A549 (cell line): Measurements from ENCODE around the gene UFSP2. TPM values are rescaled to one million over a fixed set of nuclear protein-coding genes. Genes with fewer than 3 reads are reported as not detected.

ENCODE experiments used
- ATAC-seq, 2 experiments: fragments of 200-7000 bp in 1 of 2; fragments of >200 bp in 1 of 2; cut with Nextera tagmentation in 1 of 2; cut with Tn5 transposase in 1 of 2; 3 replicates each; pipeline versions ENCODE4 v1.8.0 to v1.9.1; 2018 to 2020; ENCODE audit warnings: mild to moderate bottlenecking in 1 of 2, moderate library complexity in 1 of 2
- CTCF ChIA-PET: fragments of 300-600 bp; sonication (Branson Sonifier 250); formaldehyde crosslinking; extraction: SDS; loops from one replicate; lab custom pipeline; 2021; ENCODE audit warnings: antibody characterized with exemption, inconsistent platforms; lab: Yijun Ruan, JAX
- POLR2A ChIA-PET: fragments of 350-600 bp; formaldehyde crosslinking; extraction: SDS; loops from one replicate; lab custom pipeline; 2021; ENCODE audit warnings: antibody characterized with exemption, inconsistent platforms; lab: Yijun Ruan, JAX
- DNase-seq, 2 experiments: peaks; one replicate each; pipeline versions ENCODE4 v3.0.0 to v3.0.0-alpha.2; 2011 to 2016; ENCODE audit warnings: low read depth in 1 of 2, low spot score in 1 of 2
- FAIRE-seq: peaks from 2 replicates; lab custom pipeline; 2011; peaks lifted over from hg19 to GRCh38; lab: Jason Lieb, UNC
- H3K27ac ChIP-seq, 2 experiments: fragments of >200 bp; sonication (Bioruptor Twin); formaldehyde crosslinking; 3 replicates each; pipeline ENCODE4 v1.5.1; 2016 to 2017
- H3K4me1 ChIP-seq: fragments of >200 bp; sonication (Bioruptor Twin); formaldehyde crosslinking; 3 replicates; pipeline ENCODE4 v1.6.1; 2016
- H3K4me2 ChIP-seq: fragments of >200 bp; sonication (Bioruptor Twin); formaldehyde crosslinking; 3 replicates; pipeline ENCODE4 v1.6.1; 2016
- H3K4me3 ChIP-seq: fragments of >200 bp; sonication (Bioruptor Twin); formaldehyde crosslinking; 3 replicates; pipeline ENCODE4 v1.5.1; 2016
- H3K9me3 ChIP-seq: fragments of >200 bp; sonication (Bioruptor Twin); formaldehyde crosslinking; 3 replicates; pipeline ENCODE4 v1.6.1; 2016
- ATOH8 ChIP-seq: fragments of 250-450 bp; sonication (Bioruptor Pico); IDR thresholded peaks from 2 replicates; pipeline ENCODE4 v1.5.0; 2020; ENCODE audit warnings: low read depth, mild to moderate bottlenecking, moderate library complexity
- CBX2 ChIP-seq: fragments of 200-600 bp; sonication (generic); IDR thresholded peaks from 2 replicates; pipeline ENCODE4 v1.6.1; 2016; ENCODE audit warnings: low read depth, mild to moderate bottlenecking, borderline replicate concordance
- CEBPB ChIP-seq, 2 experiments: fragments of >200 bp in 1 of 2; sonication (Bioruptor Twin) in 1 of 2; formaldehyde crosslinking in 1 of 2; IDR thresholded peaks; 2 replicates each; pipeline ENCODE4 v1.6.1; 2012 to 2016
- CHD4 ChIP-seq: fragments of 200-600 bp; sonication (generic); IDR thresholded peaks from 2 replicates; pipeline ENCODE4 v1.6.1; 2016; ENCODE audit warnings: antibody characterized with exemption, mild to moderate bottlenecking, borderline replicate concordance
- CTCF ChIP-seq: fragments of >200 bp; sonication (Bioruptor Twin); formaldehyde crosslinking; IDR thresholded peaks from 3 replicates; pipeline ENCODE4 v1.5.1; 2016
- EHF ChIP-seq: fragments of 250-450 bp; sonication (Bioruptor Pico); IDR thresholded peaks from 2 replicates; pipeline ENCODE4 v1.5.0; 2020; ENCODE audit warnings: mild to moderate bottlenecking
- EHMT2 ChIP-seq: fragments of 200-600 bp; sonication (generic); IDR thresholded peaks from 2 replicates; pipeline ENCODE4 v1.6.1; 2016; ENCODE audit warnings: antibody characterized with exemption, low read depth, mild to moderate bottlenecking, moderate library complexity
- ELK1 ChIP-seq: fragments of 150-350 bp; IDR thresholded peaks from 2 replicates; pipeline ENCODE4 v1.6.1; 2014; ENCODE audit warnings: low read depth, mild to moderate bottlenecking, low read length
- EP300 ChIP-seq, 2 experiments: fragments of >200 bp; sonication (Bioruptor Twin); formaldehyde crosslinking; IDR thresholded peaks; 2 replicates in 1 of 2; 3 replicates in 1 of 2; pipeline ENCODE4 v1.6.1; 2016 to 2017
- ESRRA ChIP-seq: fragments of 150-350 bp; IDR thresholded peaks from 2 replicates; pipeline ENCODE4 v1.6.1; 2014; ENCODE audit warnings: mild to moderate bottlenecking, low read length, borderline replicate concordance
- FOSL2 ChIP-seq, 2 experiments: fragments of 450-650 bp in 1 of 2; fragments of >200 bp in 1 of 2; sonication (Bioruptor Twin) in 1 of 2; formaldehyde crosslinking; IDR thresholded peaks; 2 replicates each; pipeline versions ENCODE4 v1.5.0 to v1.6.1; 2016 to 2020; ENCODE audit warnings: mild to moderate bottlenecking in 1 of 2, moderate library complexity in 1 of 2
- FOXS1 ChIP-seq: fragments of 250-450 bp; sonication (Bioruptor Pico); IDR thresholded peaks from 2 replicates; pipeline ENCODE4 v1.5.0; 2020; ENCODE audit warnings: mild to moderate bottlenecking, moderate library complexity
- HDAC2 ChIP-seq: fragments of 200-600 bp; sonication (generic); IDR thresholded peaks from 2 replicates; pipeline ENCODE4 v1.6.1; 2016
- HES2 ChIP-seq: fragments of >200 bp; sonication (Bioruptor Twin); formaldehyde crosslinking; IDR thresholded peaks from 2 replicates; pipeline ENCODE4 v1.6.1; 2016
- HEYL ChIP-seq: fragments of 250-450 bp; sonication (Bioruptor Pico); IDR thresholded peaks from 2 replicates; pipeline ENCODE4 v1.8.0; 2021; ENCODE audit warnings: mild to moderate bottlenecking, moderate library complexity
- HOXA7 ChIP-seq: fragments of 250-450 bp; sonication (Bioruptor Pico); IDR thresholded peaks from 2 replicates; pipeline ENCODE4 v1.5.0; 2020; ENCODE audit warnings: mild to moderate bottlenecking, moderate library complexity
- HOXB13 ChIP-seq: fragments of 250-450 bp; sonication (Bioruptor Pico); IDR thresholded peaks from 2 replicates; pipeline ENCODE4 v1.5.0; 2020; ENCODE audit warnings: low read depth, mild to moderate bottlenecking, moderate library complexity
- NFE2L2 ChIP-seq: fragments of 150-350 bp; conservative IDR thresholded peaks from 2 replicates; pipeline ENCODE4 v1.6.1; 2014; ENCODE audit warnings: low read length
- PHF8 ChIP-seq: fragments of 200-600 bp; sonication (generic); IDR thresholded peaks from 2 replicates; pipeline ENCODE4 v1.6.1; 2016; ENCODE audit warnings: low read depth, mild to moderate bottlenecking, antibody characterized with exemption, moderate library complexity, borderline replicate concordance
- RARB ChIP-seq: fragments of 250-450 bp; sonication (Bioruptor Pico); IDR thresholded peaks from 2 replicates; pipeline ENCODE4 v1.8.0; 2021; ENCODE audit warnings: mild to moderate bottlenecking, moderate library complexity
- RNF2 ChIP-seq: fragments of 200-600 bp; sonication (generic); IDR thresholded peaks from 2 replicates; pipeline ENCODE4 v1.6.1; 2016; ENCODE audit warnings: low read depth, mild to moderate bottlenecking, antibody characterized with exemption, moderate library complexity, borderline replicate concordance
- SREBF2 ChIP-seq: fragments of 450-650 bp; IDR thresholded peaks from 2 replicates; pipeline ENCODE4 v1.6.1; 2014; ENCODE audit warnings: mild to moderate bottlenecking, moderate library complexity
- TP53 ChIP-seq: fragments of 250-450 bp; sonication (Bioruptor Pico); IDR thresholded peaks from 2 replicates; pipeline ENCODE4 v1.5.0; 2021; ENCODE audit warnings: mild to moderate bottlenecking, moderate library complexity
- ZC3H11A ChIP-seq: fragments of 450-650 bp; IDR thresholded peaks from 2 replicates; pipeline ENCODE4 v1.6.1; 2014; ENCODE audit warnings: antibody characterized with exemption, mild to moderate bottlenecking
- WGBS: methylation state at CpG from one replicate; pipeline ENCODE4 v1.1.6; 2017; ENCODE audit errors: missing lambda C conversion rate; 5-methylcytosine and 5-hydroxymethylcytosine counted together
- polyA plus RNA-seq, 4 experiments: library from polyadenylated mRNA; depleted of rRNA in 3 of 4; stranded (reverse); fragments of >200 nt; fragmentation: RNase III in 1 of 4; extraction: RNeasy Plus Mini Kit Qiagen cat#74134 plus additional on column Dnase treatment in 1 of 4; gene quantifications; 2 replicates in 3 of 4; 3 replicates in 1 of 4; pipeline ENCODE4 v1.2.3, GENCODE V29; 2011 to 2017

UFSP2 gene
- polyA plus RNA-seq, 2 of the 4 experiments (the other 2 are of a cell fraction): 15.1 to 35.7 TPM

- FAIRE-seq (no peak), DNase-seq (no peak), ATAC-seq (no peak)
- 39% methylated on average over 2 of the region's 2 CpGs for WGBS
- no peak for TF ChIP-seq ZC3H11A
- TF ChIP-seq FOXS1 (CRISPR knock-in tag): no peak
- no peak for TF ChIP-seq ELK1
- TF ChIP-seq SREBF2: no peak
- TF ChIP-seq CHD4: no peak
- no peak for TF ChIP-seq ESRRA
- CTCF ChIA-PET: no interaction called here
- POLR2A ChIA-PET: no interaction called here
- no peak overlapping the region for H3K4me2 ChIP-seq
- no peaks in the 10 kb centered on the region for H3K9me3 ChIP-seq
- no peaks in the 10 kb centered on the region for H3K4me1 ChIP-seq
- no peak overlapping the region for H3K27ac ChIP-seq
- H3K4me3 ChIP-seq: no peak overlapping the region
Observed at GRCh38 chr4:185456131-185456530, 30.4 kb upstream of the UFSP2 start.

GRCh38 chr4:185445209-185445608 lies 19.4 kb upstream of the UFSP2 start:
- ATAC-seq (no peak), DNase-seq (no peak), FAIRE-seq (no peak)
- TF ChIP-seq HOXA7 (CRISPR knock-in tag) (no peak), HOXB13 (CRISPR knock-in tag) (no peak), EHF (CRISPR knock-in tag) (no peak), CBX2 (no peak), ESRRA (no peak), EHMT2 (no peak), FOSL2 (IDR thresholded peaks at IDR 0.05) (no peak), FOSL2 (CRISPR knock-in tag; IDR thresholded peaks at IDR 0.05) (no peak), EP300 (IDR thresholded peaks at IDR 0.05) (no peak), RARB (no peak), PHF8 (no peak), ATOH8 (no peak), RNF2 (no peak), HDAC2 (no peak), TP53 (CRISPR knock-in tag) (no peak), NFE2L2 (no peak), HEYL (no peak), CTCF (no peak), CEBPB (IDR thresholded peaks at IDR 0.05) (no peak), HES2 (no peak)
- POLR2A ChIA-PET: no interaction called here
- H3K9me3 ChIP-seq: no peaks in the 10 kb centered on the region
- CTCF ChIA-PET: no interaction called here
- no peaks in the 10 kb centered on the region for H3K4me1 ChIP-seq
- H3K4me3 ChIP-seq: no peak overlapping the region
- no peak overlapping the region for H3K4me2 ChIP-seq
- no peak overlapping the region for H3K27ac ChIP-seq
- 35% methylated on average over 2 of the region's 2 CpGs for WGBS
